Sciatic nerve (tissue), 2 donors: Measurements from ENCODE around the gene PLEKHF1. TPM values are rescaled to one million over a fixed set of nuclear protein-coding genes. Genes with fewer than 3 reads are reported as not detected.
A peak's percentile ranks its signal among the peaks of the same experiment; 100 is the strongest.

Source experiments
- ATAC-seq: fragments of 200-7000 bp; cut with Tn5 transposase; one replicate; pipeline ENCODE4 v1.9.1; 2020; ENCODE audit warnings: mild to moderate bottlenecking, moderate library complexity
- DNase-seq: peaks from one replicate; pipeline ENCODE4 v3.0.0-alpha.2; 2020; ENCODE audit warnings: low spot score
- intact Hi-C: fragments of 100-400 bp; cut with DNase I; formaldehyde crosslinking; loops from one replicate; pipeline ENCODE4 v1.14.2; 2022
- total RNA-seq: library from RNA; stranded (reverse); fragmentation: NEBNext Ultra II Directional; extraction: Animal tissue kit (Norgen Biotek cat#: 25700); gene quantifications from one replicate; pipeline ENCODE4 v1.2.1, GENCODE V29; 2021
- donor health status: DM: no; HTN: no; CAD: no.
- donor health status: DM: no; HTN: no; CAD: no.

The PLEKHF1 gene
- total RNA-seq, 1 donor from 2014 or later, result 30.4 TPM

DNA sequence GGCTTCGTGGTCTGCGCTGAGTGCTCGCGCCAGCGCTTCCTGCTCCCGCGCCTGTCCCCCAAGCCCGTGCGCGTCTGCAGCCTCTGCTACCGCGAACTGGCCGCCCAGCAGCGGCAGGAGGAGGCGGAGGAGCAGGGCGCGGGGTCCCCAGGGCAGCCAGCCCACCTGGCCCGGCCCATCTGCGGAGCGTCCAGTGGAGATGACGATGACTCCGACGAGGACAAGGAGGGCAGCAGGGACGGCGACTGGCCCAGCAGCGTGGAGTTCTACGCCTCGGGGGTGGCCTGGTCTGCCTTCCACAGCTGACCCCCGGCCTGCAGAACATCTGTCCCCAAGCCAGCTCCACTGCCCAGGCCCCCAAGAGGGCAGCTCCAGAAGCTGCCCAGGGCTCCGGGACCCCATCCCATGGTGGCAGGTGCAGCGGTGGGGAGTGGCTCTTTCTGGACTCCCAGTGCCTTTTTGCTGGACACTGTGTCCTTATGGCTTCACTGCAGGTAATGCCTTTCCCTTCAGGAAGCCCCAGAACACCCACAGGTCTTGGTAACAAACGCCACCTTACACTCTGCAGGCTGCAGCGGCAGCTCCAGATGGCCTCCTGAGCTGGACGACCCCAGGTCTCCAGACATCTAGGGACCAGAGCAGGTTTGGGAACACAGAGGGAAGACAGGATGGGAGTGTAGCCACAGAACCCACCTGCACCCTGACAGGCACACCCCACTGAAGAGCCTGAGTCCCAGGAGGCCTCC is 9.3 kb downstream of the PLEKHF1 start:
- peak; percentile 53 for DNase-seq
- intact Hi-C loops, result no loop called here
- no peak for ATAC-seq

DNA sequence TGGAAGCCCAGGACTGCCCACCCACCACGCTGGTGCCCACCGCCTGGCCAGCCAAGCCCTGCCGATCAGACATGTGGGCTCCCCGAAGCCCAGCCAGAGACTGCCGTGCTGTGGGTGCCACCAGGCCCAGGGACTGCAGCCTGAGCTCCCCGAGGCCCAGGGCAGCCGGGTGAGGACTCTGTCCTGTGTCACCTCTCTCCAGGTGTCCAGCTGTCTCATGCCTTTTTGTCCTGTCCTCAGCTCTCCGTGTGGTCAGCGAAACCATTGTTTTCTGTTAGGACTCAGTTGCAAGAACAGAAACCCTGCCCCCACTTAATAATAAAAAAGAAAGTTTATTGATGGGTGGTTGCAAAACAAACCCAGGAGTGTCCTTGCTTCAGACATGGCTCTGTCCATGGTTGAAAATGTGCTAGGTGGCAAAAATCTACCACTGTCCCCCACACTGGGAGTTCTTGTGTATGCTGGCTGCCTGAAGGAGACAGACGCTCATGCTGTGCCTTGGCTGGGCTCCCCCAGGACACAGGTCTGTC is 9.9 kb downstream of the PLEKHF1 start:
- DNase-seq (no peak), ATAC-seq (no peak)
- intact Hi-C loops, result no loop called here

DNA sequence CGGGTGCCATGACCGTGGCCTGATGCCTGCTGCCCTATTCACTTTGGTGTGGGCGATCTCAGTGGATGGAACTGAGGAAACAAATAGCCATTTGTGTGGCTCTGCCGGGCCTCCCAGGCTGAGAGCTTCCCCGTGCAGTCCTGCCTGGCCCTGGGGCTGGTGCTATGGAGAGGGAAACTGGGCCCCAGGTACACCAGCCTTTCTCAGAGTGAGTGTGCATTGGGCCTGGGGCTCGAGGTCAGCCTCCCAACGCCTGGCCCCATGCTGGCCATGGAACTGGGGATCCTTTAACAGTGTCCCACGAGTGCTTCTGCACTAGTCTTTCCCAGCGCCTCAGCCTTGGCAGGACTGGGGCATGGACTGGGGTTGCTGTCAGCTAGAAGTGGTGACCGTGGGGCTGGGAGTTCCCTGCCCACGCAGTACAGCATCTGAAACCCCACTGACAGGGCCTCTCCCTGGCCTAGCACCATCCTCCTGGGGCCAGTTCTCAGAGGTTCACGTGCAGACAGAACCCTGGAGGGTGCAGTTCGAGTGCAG is 10.5 kb downstream of the PLEKHF1 start:
- peak; percentile 53 for DNase-seq
- intact Hi-C loops, result no loop called here

DNA sequence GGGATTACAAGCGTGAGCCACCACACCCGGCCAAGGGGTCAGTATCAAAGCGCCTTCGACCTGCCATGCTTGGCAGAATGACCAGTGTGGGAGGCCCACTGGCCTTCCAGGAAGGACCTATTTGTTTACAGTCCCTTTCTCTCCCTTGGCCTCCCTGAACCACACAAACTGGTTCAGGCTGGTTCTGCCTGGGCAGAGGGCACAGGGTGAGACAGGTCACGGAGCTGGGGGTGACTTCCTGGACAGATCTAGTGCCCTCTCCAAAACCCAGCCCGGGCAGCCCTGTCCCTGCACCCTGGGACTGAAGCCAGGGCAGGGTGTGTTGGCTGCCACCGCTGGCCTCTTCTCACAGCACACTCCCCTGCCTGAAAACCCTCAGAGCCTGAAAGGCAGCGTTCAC is 11.3 kb downstream of the PLEKHF1 start:
- intact Hi-C loops, result no loop called here
- ATAC-seq, result peak; percentile 3

More for the DNA sequence above, 10.5 kb downstream of the PLEKHF1 start:
- ATAC-seq, result peak; percentile 11

DNA sequence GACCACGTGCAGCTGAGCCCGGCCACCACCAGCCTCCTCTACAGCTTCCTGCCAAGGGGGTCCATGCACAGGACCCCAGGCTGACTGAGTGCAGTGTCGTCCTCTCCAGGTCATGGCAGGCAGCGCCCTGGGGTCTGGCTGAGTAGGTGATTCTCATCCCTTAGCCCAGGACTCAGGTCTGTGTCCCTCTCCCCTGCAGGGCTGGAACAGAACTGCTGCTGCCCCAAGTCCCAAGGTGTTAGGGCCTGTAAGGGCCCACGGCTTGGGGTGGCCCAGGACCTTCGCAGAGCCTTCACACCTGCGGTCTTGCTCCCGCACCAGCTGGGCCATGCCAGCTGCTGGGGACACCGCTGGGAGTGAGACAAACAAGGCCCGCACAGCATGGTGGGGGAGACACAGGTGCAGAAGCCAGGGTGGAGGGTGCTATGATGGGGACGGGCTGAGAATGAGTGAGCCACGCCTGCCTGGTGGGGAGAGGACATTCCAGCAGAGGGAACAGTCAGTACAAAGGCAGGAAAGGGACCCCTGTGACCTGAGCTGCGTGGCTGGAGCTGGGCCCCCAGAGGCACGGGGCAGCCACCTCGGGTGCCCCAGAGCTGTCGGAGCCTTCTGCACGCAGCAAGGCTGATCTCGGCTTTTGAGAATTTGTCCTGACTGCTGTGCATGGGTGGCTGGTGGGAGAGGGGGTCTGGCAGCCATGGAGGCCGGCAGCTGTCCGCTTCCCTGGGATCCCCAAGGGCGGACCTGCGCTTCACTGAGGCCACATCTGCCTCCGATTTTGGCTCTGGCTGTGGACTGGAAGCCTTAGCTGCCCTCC is 11.9 kb downstream of the PLEKHF1 start:
- ATAC-seq (no peak), DNase-seq (peak; percentile 56)
- intact Hi-C loops, result no loop called here

More for the DNA sequence above, 11.3 kb downstream of the PLEKHF1 start:
- DNase-seq, result peak; percentile 49

DNA sequence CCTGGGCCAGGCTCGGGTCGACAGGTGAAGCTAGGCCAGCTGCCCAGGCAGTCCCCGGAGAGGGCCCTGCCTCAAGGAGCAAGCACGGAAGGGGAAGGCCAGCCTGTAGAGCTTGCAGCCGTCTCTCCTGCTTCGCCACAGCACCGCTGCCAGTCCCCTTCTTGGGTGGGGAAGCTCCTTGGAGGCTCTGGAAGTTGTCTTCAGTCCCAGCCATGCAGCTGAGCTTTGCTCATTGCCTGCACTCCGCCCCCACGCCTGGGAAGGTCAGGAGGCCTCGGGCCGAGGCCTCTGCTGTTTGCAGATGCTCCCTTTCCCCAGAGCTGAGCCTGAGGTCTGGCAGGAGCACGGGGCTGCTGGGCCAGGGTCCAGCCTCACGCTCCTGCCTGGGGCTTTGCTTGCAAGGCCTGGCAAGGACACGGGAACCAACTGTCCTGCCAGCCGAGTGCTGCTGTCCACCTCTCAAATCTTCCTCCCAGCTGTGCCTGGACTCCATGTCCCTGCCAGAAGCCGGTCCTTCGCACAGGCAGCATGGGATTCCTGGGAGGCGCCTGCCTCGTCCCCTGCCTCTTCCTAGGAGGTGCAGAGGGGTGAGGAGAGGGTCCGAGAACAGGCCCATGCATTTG is 13.3 kb downstream of the PLEKHF1 start:
- DNase-seq, result no peak
- intact Hi-C loops, result no loop called here
- peak; percentile 83 for ATAC-seq

DNA sequence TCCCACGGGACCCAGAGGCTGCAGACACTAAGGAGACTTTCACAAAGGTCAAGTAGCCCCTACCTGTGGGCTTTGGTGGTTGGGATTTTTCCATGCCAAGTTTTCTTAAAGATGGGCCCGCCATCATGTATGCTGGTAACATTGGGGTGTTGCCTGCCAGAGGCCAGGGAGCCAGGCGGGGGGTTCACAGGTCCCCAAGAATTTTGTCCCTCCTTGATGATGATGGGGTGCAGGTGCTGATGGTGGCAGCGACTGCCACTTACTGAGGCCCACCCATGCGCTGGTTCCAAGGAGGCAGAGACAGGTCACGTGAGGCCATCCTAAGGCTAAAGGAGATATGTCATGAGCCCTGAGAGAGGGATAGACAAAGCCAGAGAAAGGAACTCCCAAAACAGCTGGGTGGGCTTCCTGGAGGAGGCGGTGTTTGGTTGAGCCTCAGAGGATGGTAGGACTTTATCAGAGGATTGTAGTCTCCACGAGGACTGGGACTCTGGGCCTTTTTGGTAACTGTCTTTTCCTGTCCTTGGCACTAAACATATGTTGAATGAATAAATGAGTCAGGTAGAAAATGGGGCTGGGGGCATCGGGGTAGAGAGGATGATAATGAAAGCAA is 14.4 kb downstream of the PLEKHF1 start:
- intact Hi-C loops, result no loop called here
- ATAC-seq, result no peak

DNA sequence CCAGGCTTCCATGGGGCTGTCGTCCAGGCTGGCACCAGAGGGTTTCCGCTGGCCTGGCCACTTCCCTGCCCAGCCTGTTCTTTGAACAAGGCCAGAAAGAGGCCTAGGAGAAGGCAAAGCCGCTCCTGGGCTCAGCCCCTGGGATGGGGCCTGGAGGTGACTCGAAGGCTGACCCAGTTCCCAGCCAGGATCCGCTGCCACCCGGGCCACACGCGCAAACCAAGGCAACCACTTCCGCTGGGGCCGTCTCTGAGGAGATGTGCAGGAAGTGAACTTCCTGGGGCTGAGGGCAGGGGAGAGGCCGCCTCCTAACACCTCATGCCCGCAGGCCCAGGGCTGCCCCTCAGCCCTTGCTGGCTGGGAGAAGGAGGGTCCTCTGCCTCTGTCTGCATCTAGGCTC is 15.2 kb downstream of the PLEKHF1 start:
- ATAC-seq, result no peak
- intact Hi-C loops, result no loop called here
- no peak for DNase-seq

More for the DNA sequence above, 14.4 kb downstream of the PLEKHF1 start:
- no peak for DNase-seq

DNA sequence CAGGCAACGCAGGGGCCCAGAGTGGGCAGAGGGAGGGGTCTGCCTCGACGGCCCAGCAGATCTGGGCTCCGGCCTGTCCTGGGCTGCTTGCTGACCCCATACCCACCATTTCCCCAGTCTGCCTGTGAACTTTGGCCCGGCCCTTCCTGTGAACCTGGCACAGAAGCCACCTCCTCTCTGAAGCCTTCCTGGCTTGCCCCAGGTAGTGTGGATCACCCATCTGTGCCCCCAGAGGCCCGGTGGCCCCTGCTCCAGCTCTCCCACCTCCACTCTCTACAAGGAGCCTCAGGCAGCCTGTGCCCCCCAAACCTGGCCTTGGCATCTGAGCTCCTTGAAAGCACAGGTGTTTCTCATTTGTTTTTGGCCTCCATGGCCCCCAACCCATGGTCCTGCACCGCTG is 15.7 kb downstream of the PLEKHF1 start:
- DNase-seq (no peak), ATAC-seq (no peak)
- intact Hi-C loops, result no loop called here

DNA sequence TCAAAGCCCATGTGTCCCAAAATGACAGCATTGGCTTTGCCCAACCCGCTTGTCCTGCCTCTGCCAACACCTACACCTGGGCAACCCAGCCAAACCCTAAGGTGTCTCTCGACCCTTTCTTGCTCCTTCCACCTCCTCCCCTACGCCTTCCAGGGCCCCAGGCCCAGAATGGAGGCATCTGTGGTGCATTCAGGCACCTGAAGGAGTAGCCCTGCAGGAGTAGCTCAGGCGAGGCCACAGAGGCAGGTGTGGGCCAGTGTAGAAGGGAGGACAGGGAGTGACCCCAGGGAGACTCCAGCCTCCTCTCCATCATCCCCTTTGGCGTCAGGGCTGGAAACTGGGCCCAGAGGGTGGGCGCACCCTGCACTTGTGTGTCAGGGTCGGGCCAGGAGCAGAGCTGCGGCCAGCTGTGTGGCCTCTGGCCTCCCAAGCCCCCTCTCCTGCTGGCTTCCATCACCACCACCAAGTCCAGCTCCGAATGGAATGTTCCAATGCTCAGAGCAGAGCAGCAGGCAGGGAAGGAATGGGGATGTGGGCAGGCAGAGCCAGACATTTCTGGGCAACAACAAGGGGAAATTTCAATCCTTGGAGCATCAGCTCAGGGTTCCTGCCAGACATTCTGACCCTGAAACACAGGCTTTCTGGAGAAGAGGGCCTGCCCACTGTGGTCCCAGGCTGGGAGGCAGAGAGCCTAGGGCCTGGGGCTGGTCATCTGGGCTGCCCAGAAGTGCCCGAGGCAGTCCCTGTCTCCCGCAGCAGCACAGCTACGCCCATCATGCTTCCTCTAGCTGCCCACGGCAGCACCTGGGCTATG is 16.4 kb downstream of the PLEKHF1 start:
- ATAC-seq (peak; percentile 45), DNase-seq (no peak)
- intact Hi-C loops, result no loop called here

DNA sequence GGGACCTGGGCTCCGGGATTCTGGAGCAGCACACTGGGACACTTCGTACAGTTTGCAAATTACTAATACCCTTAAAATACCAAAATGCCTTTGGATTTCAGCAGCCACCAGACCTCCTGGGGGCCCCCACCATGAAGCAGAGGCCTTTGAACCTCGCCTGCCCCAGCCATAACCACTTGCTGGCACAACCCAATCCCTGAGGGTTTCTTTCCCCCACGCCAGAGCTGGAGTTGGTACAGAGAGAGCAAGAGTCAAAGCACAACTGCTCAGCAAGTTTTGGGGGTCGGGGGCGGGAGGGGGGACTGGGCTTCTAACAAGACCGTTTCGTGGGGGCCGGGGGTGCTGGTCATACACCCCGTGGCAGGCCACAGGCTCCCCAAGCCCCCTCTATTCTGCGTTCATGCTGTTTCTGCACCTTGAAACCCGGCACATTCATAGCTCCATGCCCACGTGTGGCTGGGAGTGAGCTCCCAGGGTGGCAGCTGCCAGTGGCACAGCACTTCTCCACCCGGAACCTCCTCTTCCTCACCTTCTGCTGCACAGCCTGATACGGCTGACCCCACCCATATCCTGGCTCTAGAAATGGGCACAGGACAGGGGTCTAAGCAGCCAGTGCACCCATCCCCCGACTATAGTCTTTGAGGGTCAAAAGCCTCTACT is 17.1 kb downstream of the PLEKHF1 start:
- intact Hi-C loops, result no loop called here
- no peak for ATAC-seq
- no peak for DNase-seq

DNA sequence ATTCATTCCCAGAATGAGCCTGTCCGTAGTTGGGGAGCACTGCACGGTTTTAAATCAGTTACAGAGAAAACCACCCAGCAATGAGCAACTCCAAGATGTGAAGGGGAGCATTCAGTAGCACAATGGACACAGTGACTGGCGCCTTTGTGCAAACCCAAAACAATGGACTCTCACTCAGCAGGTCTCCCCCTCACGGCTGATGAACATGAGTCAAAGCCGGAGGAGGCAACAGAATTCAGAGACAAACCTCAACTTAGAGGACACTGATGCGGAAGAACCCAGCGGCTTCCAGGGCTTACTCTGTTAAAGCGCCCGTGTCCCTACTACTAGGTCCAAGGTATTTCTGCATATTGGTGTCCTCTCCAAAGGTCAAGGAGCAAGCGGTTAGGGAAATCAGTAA is 17.7 kb downstream of the PLEKHF1 start:
- intact Hi-C loops, result no loop called here
- DNase-seq, result no peak
- ATAC-seq, result no peak

DNA sequence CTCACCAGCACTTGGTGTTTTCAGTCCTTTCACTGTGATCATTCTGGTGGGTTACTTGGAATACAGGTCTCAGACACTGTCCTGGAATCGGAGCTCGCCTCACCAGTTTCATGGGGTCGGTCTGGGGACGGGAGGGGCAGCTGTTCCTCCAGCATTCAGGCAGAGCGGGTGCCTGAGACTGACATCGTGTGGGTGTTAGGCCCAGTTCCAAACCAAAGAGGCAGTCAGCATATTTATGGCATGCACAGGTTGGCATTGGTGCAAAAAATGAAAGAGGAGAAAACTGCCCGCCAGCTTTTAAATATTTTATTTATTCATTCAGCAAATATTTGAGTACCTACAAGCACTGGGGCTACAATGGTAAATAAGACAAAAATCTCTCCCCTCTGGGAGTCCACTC is 20.1 kb downstream of the PLEKHF1 start:
- intact Hi-C loops, result no loop called here
- DNase-seq (no peak), ATAC-seq (no peak)

DNA sequence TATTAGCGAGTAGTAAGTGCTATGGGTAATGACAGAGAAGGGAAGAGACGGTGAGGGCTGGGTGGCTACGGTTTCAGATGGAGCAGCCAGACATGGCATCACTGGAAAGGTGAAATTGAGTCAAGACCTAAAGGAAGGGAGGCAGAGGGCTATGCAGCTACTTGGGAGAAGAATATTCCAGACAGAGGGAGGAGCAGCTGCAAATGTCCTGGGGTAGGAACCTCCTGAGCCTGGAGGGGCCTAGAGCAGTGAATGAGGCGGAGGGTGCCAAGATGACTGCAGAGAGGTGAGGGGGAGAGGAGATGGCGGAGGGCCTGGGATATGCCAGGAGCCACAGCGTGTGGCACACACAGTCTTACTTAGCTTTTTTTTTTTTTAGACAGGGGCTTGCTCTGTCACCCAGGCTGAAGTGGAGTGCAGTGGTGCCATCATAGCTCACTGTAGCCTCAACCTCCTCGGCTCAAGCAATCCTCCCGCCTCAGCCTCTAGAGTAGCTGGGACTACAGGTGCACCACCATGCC is 21.1 kb downstream of the PLEKHF1 start:
- no peak for ATAC-seq
- intact Hi-C loops, result no loop called here
- no peak for DNase-seq

DNA sequence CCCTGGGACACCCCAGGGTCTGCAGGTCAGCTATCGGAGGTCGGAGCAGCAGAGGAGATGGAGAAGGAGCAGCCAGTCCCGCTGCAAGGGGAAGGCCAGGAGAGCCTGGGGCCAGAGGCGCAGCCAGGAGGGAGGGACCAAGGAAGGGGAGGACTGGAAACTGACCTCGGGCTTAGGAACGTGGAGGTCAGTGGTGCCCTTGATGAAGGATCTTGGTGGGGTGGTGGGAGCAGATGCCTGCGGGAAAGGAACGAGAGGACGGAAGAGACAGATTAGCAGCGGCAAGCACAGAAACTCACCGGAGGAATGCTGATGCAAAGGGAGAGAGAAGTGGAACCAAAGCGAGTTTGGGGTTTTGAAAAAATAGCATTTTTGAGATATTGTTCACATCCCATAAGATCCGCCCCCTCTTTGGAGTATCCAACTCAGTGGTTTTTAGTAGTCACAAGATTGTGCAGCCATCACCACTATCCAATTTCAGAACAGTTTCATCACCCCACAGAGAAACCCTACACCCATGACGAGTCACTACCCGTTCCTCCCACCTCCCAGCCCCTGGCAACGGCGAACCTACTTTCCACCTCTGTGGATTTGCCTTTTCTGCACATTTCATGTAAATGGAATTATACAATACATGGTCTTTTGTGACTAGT is 22.1 kb downstream of the PLEKHF1 start:
- peak; percentile 96 for ATAC-seq
- intact Hi-C loops, result no loop called here
- DNase-seq, result no peak

DNA sequence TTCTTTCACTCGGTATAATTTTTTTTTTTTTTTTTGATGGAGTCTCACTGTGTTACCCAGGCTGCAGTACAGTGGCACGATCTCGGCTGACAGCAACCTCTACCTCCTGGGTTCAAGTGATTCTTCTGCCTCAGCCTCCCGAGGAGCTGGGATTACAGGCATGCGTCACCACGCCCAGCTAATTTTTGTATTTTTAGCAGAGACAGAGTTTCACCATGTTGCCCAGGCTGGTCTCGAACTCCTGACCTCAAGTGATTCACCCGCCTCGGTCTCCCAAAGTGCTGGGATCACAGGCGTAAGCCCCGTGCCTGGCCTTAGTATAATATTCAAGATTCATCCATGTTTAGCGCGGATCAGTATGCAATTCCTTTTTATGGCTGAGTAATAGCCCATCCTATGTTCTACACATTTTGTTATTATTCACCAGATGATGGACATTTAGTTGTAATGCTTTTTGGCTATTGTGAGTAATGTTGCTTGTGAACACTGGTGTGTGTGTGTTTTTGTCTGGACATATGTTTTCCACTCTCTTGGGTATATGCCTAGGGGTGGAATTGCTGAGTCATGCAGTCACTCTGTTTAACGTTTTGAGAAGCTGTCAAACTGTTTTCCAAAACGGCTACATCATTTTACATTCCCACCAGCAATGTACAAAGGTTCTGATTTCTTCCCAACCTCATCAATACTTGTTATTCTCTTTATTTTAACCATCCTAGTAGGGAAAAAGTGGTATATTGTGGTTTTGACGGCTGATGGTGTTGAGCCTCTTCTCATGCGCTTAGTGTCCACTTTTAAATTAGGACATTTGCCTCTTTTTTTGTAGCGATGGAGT is 22.9 kb downstream of the PLEKHF1 start:
- ATAC-seq (no peak), DNase-seq (no peak)
- intact Hi-C loops, result no loop called here
